Measurements from ENCODE around the gene DTHD1.

DNA sequence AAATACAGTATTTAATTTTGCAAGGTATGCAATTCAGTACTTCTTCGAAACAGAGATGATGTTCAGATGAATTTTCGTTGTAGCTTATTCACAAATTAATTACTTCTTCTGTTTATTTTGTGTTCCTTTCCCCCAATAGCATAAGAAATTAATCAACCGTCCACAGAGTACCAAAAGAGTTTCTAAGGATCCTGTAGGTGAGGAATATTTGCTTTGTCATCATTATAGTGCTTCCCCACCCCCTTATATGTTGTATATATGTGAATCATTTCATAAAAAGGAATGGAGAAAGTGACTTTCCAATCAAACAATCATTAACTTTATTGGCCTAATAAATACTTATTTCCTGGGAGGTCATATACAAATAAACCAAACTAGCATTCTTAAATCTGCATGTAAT, 57.6 kb downstream of the DTHD1 start:
- TF ChIP-seq, protein P1, sequence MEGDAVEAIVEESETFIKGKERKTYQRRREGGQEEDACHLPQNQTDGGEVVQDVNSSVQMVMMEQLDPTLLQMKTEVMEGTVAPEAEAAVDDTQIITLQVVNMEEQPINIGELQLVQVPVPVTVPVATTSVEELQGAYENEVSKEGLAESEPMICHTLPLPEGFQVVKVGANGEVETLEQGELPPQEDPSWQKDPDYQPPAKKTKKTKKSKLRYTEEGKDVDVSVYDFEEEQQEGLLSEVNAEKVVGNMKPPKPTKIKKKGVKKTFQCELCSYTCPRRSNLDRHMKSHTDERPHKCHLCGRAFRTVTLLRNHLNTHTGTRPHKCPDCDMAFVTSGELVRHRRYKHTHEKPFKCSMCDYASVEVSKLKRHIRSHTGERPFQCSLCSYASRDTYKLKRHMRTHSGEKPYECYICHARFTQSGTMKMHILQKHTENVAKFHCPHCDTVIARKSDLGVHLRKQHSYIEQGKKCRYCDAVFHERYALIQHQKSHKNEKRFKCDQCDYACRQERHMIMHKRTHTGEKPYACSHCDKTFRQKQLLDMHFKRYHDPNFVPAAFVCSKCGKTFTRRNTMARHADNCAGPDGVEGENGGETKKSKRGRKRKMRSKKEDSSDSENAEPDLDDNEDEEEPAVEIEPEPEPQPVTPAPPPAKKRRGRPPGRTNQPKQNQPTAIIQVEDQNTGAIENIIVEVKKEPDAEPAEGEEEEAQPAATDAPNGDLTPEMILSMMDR (IDR thresholded peaks at IDR 0.05 in 2 of 3, conservative IDR thresholded peaks at IDR 0.05 in 1 of 3; ENCODE audit: control insufficient read depth in 2 of 3, extremely low read depth in 1 of 3, insufficient read depth in 1 of 3, low read depth in 3 of 3, low read length in 3 of 3), result no peak
- no peak for TF ChIP-seq NFYB (IDR thresholded peaks at IDR 0.05; ENCODE audit: insufficient read depth, low read depth, low read length)
- no peak for TF ChIP-seq POLR2AphosphoS5 (IDR thresholded peaks at IDR 0.05; ENCODE audit: low read length)
- no peak for TF ChIP-seq MTA3 (IDR thresholded peaks at IDR 0.05; ENCODE audit: borderline replicate concordance, low read length)
- no peak for TF ChIP-seq CBX3 (IDR thresholded peaks at IDR 0.05; ENCODE audit: borderline replicate concordance, low read depth)
